CD4-positive, alpha-beta T cell treated with Interleukin-1 beta for 1 hour (primary cell): ENCODE measurements around the gene CTNNA2.
"Not testable (repeated sequence)": the region's sequence is repeated elsewhere in the genome, so short reads cannot be mapped to it uniquely, and the experiment has no call there.

Source experiments
- DNase-seq, 2 donors: peaks; one replicate each; pipeline ENCODE4 v3.0.0-alpha.2; 2020 to 2022

The CTNNA2 gene

GRCh38 chr2:80040226-80040625 lies 527.4 kb downstream of the CTNNA2 start:
- no peak for DNase-seq

- no peak for DNase-seq
These were observed 529.8 kb downstream of the CTNNA2 start for GRCh38 chr2:80042635-80043034.

GRCh38 chr2:80048296-80048695 lies 535.4 kb downstream of the CTNNA2 start:
- DNase-seq = no peak

GRCh38 chr2:80050246-80050645 lies 537.4 kb downstream of the CTNNA2 start:
- DNase-seq = no peak

GRCh38 chr2:80053522-80054345 lies 540.9 kb downstream of the CTNNA2 start:
- DNase-seq = no peak

- DNase-seq = no peak
These were observed 541.5 kb downstream of the CTNNA2 start for GRCh38 chr2:80054346-80054675.

GRCh38 chr2:80057956-80058355 lies 545.1 kb downstream of the CTNNA2 start:
- DNase-seq = no peak

- no peak for DNase-seq
These were observed 545.7 kb downstream of the CTNNA2 start for GRCh38 chr2:80058562-80058961.

GRCh38 chr2:80059447-80059846 lies 546.6 kb downstream of the CTNNA2 start:
- DNase-seq = no peak

GRCh38 chr2:80061881-80062280 lies 549.0 kb downstream of the CTNNA2 start:
- DNase-seq = no peak

- DNase-seq = no peak
These were observed 549.4 kb downstream of the CTNNA2 start for GRCh38 chr2:80062298-80062697.

GRCh38 chr2:80068038-80068731 lies 555.3 kb downstream of the CTNNA2 start:
- DNase-seq = no peak

GRCh38 chr2:80070587-80070986 lies 557.7 kb downstream of the CTNNA2 start:
- DNase-seq = no peak

GRCh38 chr2:80071941-80072340 lies 559.1 kb downstream of the CTNNA2 start:
- DNase-seq = no peak

GRCh38 chr2:80073134-80073561 lies 560.3 kb downstream of the CTNNA2 start:
- peak in 1 of 2 donors; percentile 4 for DNase-seq

GRCh38 chr2:80074321-80075070 lies 561.6 kb downstream of the CTNNA2 start:
- DNase-seq = no peak

GRCh38 chr2:80075719-80076118 lies 562.9 kb downstream of the CTNNA2 start:
- DNase-seq = no peak

- no peak for DNase-seq
These were observed 565.6 kb downstream of the CTNNA2 start for GRCh38 chr2:80078290-80079036.

- DNase-seq = no peak
These were observed 568.1 kb downstream of the CTNNA2 start for GRCh38 chr2:80080957-80081356.

- no peak for DNase-seq
These were observed 574.0 kb downstream of the CTNNA2 start for GRCh38 chr2:80086831-80087230.

GRCh38 chr2:80091237-80091636 lies 578.4 kb downstream of the CTNNA2 start:
- no peak for DNase-seq

GRCh38 chr2:80092474-80092873 lies 579.6 kb downstream of the CTNNA2 start:
- DNase-seq = no peak

- not testable (repeated sequence) for DNase-seq
These were observed 585.7 kb downstream of the CTNNA2 start for GRCh38 chr2:80098503-80098902.
